ENCODE data around the gene RHCE.
"Not testable (repeated sequence)": the region's sequence is repeated elsewhere in the genome, so short reads cannot be mapped to it uniquely, and the experiment has no call there.

Gene RHCE

GRCh38 chr1:25341746-25342145 is 78.9 kb downstream of the RHCE start:
- H3K27ac ChIP-seq (ENCODE audit: low read length), result no peak overlapping the region
- H3K4me1 ChIP-seq (ENCODE audit: low read length), result 0 out of 2 replicates have a peak, but pooled peaks cover 9% of the 10 kb centered on the region
- DNase-seq, result no peak
- H2AFZ ChIP-seq (ENCODE audit: low read length), result no peak overlapping the region
- TF ChIP-seq EZH2 (optimal IDR thresholded peaks at IDR 0.05; ENCODE audit: low read depth, low read length), result no peak
- TF ChIP-seq, protein P1, sequence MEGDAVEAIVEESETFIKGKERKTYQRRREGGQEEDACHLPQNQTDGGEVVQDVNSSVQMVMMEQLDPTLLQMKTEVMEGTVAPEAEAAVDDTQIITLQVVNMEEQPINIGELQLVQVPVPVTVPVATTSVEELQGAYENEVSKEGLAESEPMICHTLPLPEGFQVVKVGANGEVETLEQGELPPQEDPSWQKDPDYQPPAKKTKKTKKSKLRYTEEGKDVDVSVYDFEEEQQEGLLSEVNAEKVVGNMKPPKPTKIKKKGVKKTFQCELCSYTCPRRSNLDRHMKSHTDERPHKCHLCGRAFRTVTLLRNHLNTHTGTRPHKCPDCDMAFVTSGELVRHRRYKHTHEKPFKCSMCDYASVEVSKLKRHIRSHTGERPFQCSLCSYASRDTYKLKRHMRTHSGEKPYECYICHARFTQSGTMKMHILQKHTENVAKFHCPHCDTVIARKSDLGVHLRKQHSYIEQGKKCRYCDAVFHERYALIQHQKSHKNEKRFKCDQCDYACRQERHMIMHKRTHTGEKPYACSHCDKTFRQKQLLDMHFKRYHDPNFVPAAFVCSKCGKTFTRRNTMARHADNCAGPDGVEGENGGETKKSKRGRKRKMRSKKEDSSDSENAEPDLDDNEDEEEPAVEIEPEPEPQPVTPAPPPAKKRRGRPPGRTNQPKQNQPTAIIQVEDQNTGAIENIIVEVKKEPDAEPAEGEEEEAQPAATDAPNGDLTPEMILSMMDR (IDR thresholded peaks at IDR 0.05; ENCODE audit: low read length), result no peak
- TF ChIP-seq EZH2phosphoT487 (IDR thresholded peaks at IDR 0.05; ENCODE audit: low read length), result no peak
- H3F3A ChIP-seq (ENCODE audit: insufficient read depth, low read length), result peaks cover 14% of the 10 kb centered on the region
- no peaks in the 10 kb centered on the region for H3K9me3 ChIP-seq (replicated peaks; ENCODE audit: insufficient read depth, low read length)
- H3K4me3 ChIP-seq (ENCODE audit: low read length), result no peak overlapping the region
- H3K9ac ChIP-seq (ENCODE audit: low read length), result no peak overlapping the region
- H3K27me3 ChIP-seq (replicated peaks; ENCODE audit: insufficient read depth, low read length), result no peaks in the 10 kb centered on the region
- no peaks in the 10 kb centered on the region for H3K9me2 ChIP-seq (replicated peaks; ENCODE audit: insufficient read depth, low read length)
- no peaks in the 10 kb centered on the region for H4K20me1 ChIP-seq (ENCODE audit: insufficient read depth, low read length)
- no peaks in the 10 kb centered on the region; the same call in 1 of the 2 replicates for H3K36me3 ChIP-seq (replicated peaks; ENCODE audit: insufficient read depth, low read length)
- no peak overlapping the region for H3K4me2 ChIP-seq (ENCODE audit: low read depth, low read length)
- peaks cover 55% of the 10 kb centered on the region for H3K79me2 ChIP-seq (ENCODE audit: low read length)

DNA sequence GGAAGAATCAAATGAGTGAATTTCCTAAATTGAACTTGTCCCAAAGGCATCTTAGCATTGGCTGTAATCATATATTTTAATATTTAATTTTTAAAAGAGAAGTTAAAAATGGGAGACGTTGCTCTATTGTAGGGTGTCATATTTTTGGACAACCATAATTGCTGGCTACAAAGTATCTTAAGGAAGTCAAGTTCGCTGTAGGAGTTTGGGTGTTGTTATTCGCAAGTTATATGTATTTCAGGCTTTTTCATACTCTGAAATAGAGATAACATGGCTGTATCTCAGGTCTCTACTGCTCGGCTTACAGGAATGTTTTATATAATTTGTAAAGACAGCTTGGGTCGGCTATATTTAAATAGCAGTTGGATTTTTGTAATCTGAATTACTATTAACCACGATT is 81.6 kb downstream of the RHCE start:
- Histone ChIP-seq H3F3A (ENCODE audit: insufficient read depth, low read length) (peaks cover 14% of the 10 kb centered on the region), H3K79me2 (ENCODE audit: low read length) (peaks cover 56% of the 10 kb centered on the region), H3K4me2 (ENCODE audit: low read depth, low read length) (peak overlapping the region; percentile 81), H3K9me3 (replicated peaks; ENCODE audit: insufficient read depth, low read length) (no peaks in the 10 kb centered on the region), H3K27me3 (replicated peaks; ENCODE audit: insufficient read depth, low read length) (no peaks in the 10 kb centered on the region), H3K27ac (ENCODE audit: low read length) (peak overlapping the region; percentile 96; the same call in 1 of the 2 replicates), H3K4me3 (ENCODE audit: low read length) (peak overlapping the region; percentile 75), H2AFZ (ENCODE audit: low read length) (peak overlapping the region; percentile 74; the same call in 1 of the 2 replicates), H3K4me1 (ENCODE audit: low read length) (0 out of 2 replicates have a peak, but pooled peaks cover 9% of the 10 kb centered on the region), H4K20me1 (ENCODE audit: insufficient read depth, low read length) (no peaks in the 10 kb centered on the region), H3K36me3 (replicated peaks; ENCODE audit: insufficient read depth, low read length) (no peaks in the 10 kb centered on the region; the same call in 1 of the 2 replicates), H3K9me2 (replicated peaks; ENCODE audit: insufficient read depth, low read length) (no peaks in the 10 kb centered on the region), H3K9ac (ENCODE audit: low read length) (peak overlapping the region; percentile 91; the same call in 1 of the 2 replicates)
- TF ChIP-seq EZH2phosphoT487 (IDR thresholded peaks at IDR 0.05; ENCODE audit: low read length) (no peak), EZH2 (optimal IDR thresholded peaks at IDR 0.05; ENCODE audit: low read depth, low read length) (no peak)
- TF ChIP-seq, protein P1 (IDR thresholded peaks at IDR 0.05; ENCODE audit: low read length), result no peak
- DNase-seq, result peak; percentile 17

DNA sequence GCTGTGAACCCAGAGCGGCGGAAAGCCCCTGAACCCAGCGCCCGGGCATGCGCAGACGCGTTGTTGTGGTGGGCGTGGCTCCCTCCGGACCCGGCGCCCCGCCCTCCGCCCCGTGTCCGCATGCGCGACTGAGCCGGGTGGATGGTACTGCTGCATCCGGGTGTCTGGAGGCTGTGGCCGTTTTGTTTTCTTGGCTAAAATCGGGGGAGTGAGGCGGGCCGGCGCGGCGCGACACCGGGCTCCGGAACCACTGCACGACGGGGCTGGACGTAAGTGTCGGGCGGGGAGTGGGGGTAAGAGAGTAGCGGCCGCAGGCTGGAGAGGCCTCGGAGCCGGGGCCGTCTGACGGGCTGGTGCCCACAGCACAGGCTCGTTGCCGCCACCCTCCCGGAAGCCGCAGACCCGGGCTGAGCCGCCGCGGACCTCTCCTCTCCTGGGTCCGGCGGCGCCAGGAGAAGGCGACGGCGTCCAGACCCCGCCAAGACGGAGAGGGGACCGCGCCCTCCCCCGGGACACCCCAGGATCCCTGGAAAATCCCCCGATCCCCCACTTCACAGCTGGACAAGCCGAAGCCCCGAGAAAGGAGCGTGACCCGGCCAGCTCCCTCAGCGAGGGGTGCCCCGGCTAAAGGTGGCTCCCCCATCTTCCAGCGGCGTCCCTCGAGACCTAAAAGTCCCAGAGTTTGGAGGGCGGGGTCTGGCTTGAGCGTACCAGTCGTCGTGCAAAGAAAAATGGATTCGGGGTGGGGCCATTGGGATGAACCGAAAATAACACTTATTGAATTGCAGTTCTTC is 82.2 kb downstream of the RHCE start, which contains the start of gene TMEM50A:
TSS of gene TMEM50A (plus strand) at position 147 of the 794 bp plus-strand sequence. CDS start 2,153 bp downstream, outside the sequence.
- H3K27me3 ChIP-seq (replicated peaks; ENCODE audit: insufficient read depth, low read length), result no peaks in the 10 kb centered on the region
- peak within 1 kb of the TSS; percentile 96 for H3K27ac ChIP-seq (ENCODE audit: low read length)
- peak within 1 kb of the TSS; percentile 75 for H3K4me3 ChIP-seq (ENCODE audit: low read length)
- H3K9me2 ChIP-seq (replicated peaks; ENCODE audit: insufficient read depth, low read length), result no peaks in the 10 kb centered on the region
- no peak for TF ChIP-seq EZH2 (optimal IDR thresholded peaks at IDR 0.05; ENCODE audit: low read depth, low read length)
- TF ChIP-seq, protein P1 (IDR thresholded peaks at IDR 0.05; ENCODE audit: low read length), result no peak
- no peak for TF ChIP-seq EZH2phosphoT487 (IDR thresholded peaks at IDR 0.05; ENCODE audit: low read length)
- H3K79me2 ChIP-seq (ENCODE audit: low read length), result peaks cover 50% of the 10 kb centered on the region
- DNase-seq, result peak; percentile 89
- peak within 1 kb of the TSS; percentile 91 for H3K9ac ChIP-seq (ENCODE audit: low read length)
- H3K4me1 ChIP-seq (ENCODE audit: low read length), result 0 out of 2 replicates have a peak, but pooled peaks cover 9% of the 10 kb centered on the region
- H3F3A ChIP-seq (ENCODE audit: insufficient read depth, low read length), result peaks cover 14% of the 10 kb centered on the region
- no peaks in the 10 kb centered on the region; the same call in 1 of the 2 replicates for H3K36me3 ChIP-seq (replicated peaks; ENCODE audit: insufficient read depth, low read length)
- H2AFZ ChIP-seq (ENCODE audit: low read length), result peak within 1 kb of the TSS; percentile 74
- H4K20me1 ChIP-seq (ENCODE audit: insufficient read depth, low read length), result no peaks in the 10 kb centered on the region
- H3K9me3 ChIP-seq (replicated peaks; ENCODE audit: insufficient read depth, low read length), result no peaks in the 10 kb centered on the region
- peak within 1 kb of the TSS; percentile 81 for H3K4me2 ChIP-seq (ENCODE audit: low read depth, low read length)

DNA sequence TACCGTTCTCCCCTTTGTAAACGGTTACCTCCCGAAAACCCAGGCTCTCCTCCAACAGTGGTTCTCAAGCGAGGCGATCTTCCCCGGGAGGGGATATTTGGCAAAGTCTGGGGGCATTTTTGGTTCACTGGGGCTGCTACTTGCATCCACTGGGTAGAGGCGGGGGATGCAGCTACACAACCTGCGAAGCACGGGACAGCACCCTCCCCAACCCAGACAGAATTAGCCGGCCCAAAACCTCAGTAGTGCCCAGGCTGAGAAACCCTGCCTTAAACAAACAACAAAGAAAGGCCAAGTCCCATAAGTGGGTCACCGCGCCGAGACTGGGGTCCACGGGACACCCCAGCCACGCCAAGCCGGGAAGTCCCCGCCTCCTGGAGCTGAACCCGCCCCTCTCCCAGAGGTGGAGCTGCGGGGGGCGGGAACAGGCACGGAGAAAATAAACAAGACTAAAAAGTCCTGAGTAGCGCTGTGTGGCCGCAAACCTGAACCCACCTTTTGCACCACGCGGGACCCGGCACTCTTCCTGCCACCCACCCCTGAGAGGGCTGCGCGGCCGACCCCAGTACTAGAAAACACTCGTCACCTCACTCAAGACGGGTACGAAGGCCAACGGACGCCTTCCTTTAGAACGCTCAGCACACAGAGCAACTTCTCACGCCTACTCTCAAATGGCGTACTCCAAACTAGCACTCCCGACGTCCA is 83.0 kb downstream of the RHCE start:
- not testable (repeated sequence) for H3K9me2 ChIP-seq (replicated peaks; ENCODE audit: insufficient read depth, low read length)

DNA sequence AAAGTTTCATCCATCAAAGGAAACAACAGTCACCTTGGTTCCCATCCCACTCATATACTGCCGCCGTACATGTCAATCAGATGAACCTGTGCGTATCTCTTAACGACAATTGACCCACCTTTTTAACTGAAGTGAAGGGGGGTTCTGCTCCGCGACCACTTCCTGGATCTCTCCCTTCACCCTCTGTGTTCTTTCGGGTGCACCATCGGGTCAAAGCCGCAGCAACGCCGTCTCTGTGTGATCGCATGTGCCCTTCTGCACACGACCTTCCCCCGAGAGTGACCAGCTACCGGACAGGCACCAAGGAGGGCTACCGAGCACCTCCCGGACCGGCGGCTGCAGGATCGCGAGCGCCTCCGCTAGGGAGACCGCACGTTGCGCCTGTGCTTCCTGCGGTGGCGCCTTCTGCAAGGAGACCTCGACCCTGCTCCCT is 83.7 kb downstream of the RHCE start:
- not testable (repeated sequence) for H3K9ac ChIP-seq (ENCODE audit: low read length); H3K9me2 ChIP-seq (replicated peaks; ENCODE audit: insufficient read depth, low read length); H4K20me1 ChIP-seq (ENCODE audit: insufficient read depth, low read length); H3K9me3 ChIP-seq (replicated peaks; ENCODE audit: insufficient read depth, low read length); H3K4me1 ChIP-seq (ENCODE audit: low read length); H3K27me3 ChIP-seq (replicated peaks; ENCODE audit: insufficient read depth, low read length); H2AFZ ChIP-seq (ENCODE audit: low read length); DNase-seq; H3K27ac ChIP-seq (ENCODE audit: low read length); H3K36me3 ChIP-seq (replicated peaks; ENCODE audit: insufficient read depth, low read length)
- peak overlapping the region; percentile 39; the same call in 1 of the 2 replicates for H3K4me2 ChIP-seq (ENCODE audit: low read depth, low read length)
- H3K4me3 ChIP-seq (ENCODE audit: low read length), result peak overlapping the region; percentile 55
- H3F3A ChIP-seq (ENCODE audit: insufficient read depth, low read length), result peaks cover 14% of the 10 kb centered on the region
- peaks cover 36% of the 10 kb centered on the region for H3K79me2 ChIP-seq (ENCODE audit: low read length)

More for the DNA sequence above, 83.0 kb downstream of the RHCE start:
- peaks cover 43% of the 10 kb centered on the region for H3K79me2 ChIP-seq (ENCODE audit: low read length)
- peaks cover 14% of the 10 kb centered on the region for H3F3A ChIP-seq (ENCODE audit: insufficient read depth, low read length)
- H3K4me3 ChIP-seq (ENCODE audit: low read length), result peak overlapping the region; percentile 53
- not testable (repeated sequence) for H3K4me1 ChIP-seq (ENCODE audit: low read length); H4K20me1 ChIP-seq (ENCODE audit: insufficient read depth, low read length); H3K27me3 ChIP-seq (replicated peaks; ENCODE audit: insufficient read depth, low read length); H3K4me2 ChIP-seq (ENCODE audit: low read depth, low read length); H3K36me3 ChIP-seq (replicated peaks; ENCODE audit: insufficient read depth, low read length); DNase-seq; H3K9me3 ChIP-seq (replicated peaks; ENCODE audit: insufficient read depth, low read length)
- peak overlapping the region; percentile 47; the same call in 1 of the 2 replicates for H3K9ac ChIP-seq (ENCODE audit: low read length)
- peak overlapping the region; percentile 96; the same call in 1 of the 2 replicates for H3K27ac ChIP-seq (ENCODE audit: low read length)
- H2AFZ ChIP-seq (ENCODE audit: low read length), result 0 out of 2 replicates have a peak overlapping the region, but pooled peaks have one; percentile 23
